Nephron (organoid): Measurements from ENCODE around the gene ABR.
A peak's percentile ranks its signal among the peaks of the same experiment; 100 is the strongest.

Source experiments
- H3K27ac Mint-ChIP-seq, 3 experiments: 2 replicates each; pipeline ENCODE4 v1.8.0; 2020; ENCODE audit warnings: mixed read lengths in 3 of 3, mild to moderate bottlenecking in 2 of 3, moderate library complexity in 1 of 3
- H3K27me3 Mint-ChIP-seq: 2 replicates; pipeline ENCODE4 v1.8.0; 2021; ENCODE audit warnings: low read depth, mild to moderate bottlenecking, moderate library complexity, mixed read lengths
- H3K36me3 Mint-ChIP-seq: 2 replicates; pipeline ENCODE4 v1.8.0; 2020; ENCODE audit warnings: low read depth, mixed read lengths
- H3K4me1 Mint-ChIP-seq: 2 replicates; pipeline ENCODE4 v1.8.0; 2020; ENCODE audit warnings: mixed read lengths
- H3K4me3 Mint-ChIP-seq, 3 experiments: 2 replicates each; pipeline ENCODE4 v1.8.0; 2020; ENCODE audit warnings: mild to moderate bottlenecking in 3 of 3, mixed read lengths in 3 of 3, moderate library complexity in 2 of 3
- H3K9me3 Mint-ChIP-seq: 2 replicates; pipeline ENCODE4 v1.8.0; 2020; ENCODE audit warnings: mixed read lengths
- TF ChIP-seq, protein P1 (sequence below), 3 experiments: fragments of 200-600 bp; sonication (generic); IDR thresholded peaks; one replicate each; pipeline ENCODE4 v1.5.0; 2021; ENCODE audit warnings: antibody characterized with exemption in 3 of 3; ENCODE audit not compliant: unreplicated experiment in 3 of 3

The ABR gene

GRCh38 chr17:1033503-1033902 is 146.3 kb downstream of the ABR start:
- H3K4me3 Mint-ChIP-seq: no peak overlapping the region
- H3K4me1 Mint-ChIP-seq: peaks cover 36% of the 10 kb centered on the region
- TF ChIP-seq, protein P1, sequence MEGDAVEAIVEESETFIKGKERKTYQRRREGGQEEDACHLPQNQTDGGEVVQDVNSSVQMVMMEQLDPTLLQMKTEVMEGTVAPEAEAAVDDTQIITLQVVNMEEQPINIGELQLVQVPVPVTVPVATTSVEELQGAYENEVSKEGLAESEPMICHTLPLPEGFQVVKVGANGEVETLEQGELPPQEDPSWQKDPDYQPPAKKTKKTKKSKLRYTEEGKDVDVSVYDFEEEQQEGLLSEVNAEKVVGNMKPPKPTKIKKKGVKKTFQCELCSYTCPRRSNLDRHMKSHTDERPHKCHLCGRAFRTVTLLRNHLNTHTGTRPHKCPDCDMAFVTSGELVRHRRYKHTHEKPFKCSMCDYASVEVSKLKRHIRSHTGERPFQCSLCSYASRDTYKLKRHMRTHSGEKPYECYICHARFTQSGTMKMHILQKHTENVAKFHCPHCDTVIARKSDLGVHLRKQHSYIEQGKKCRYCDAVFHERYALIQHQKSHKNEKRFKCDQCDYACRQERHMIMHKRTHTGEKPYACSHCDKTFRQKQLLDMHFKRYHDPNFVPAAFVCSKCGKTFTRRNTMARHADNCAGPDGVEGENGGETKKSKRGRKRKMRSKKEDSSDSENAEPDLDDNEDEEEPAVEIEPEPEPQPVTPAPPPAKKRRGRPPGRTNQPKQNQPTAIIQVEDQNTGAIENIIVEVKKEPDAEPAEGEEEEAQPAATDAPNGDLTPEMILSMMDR (IDR thresholded peaks at IDR 0.05; ENCODE audit: unreplicated experiment in 3 of 3): no peak

DNA sequence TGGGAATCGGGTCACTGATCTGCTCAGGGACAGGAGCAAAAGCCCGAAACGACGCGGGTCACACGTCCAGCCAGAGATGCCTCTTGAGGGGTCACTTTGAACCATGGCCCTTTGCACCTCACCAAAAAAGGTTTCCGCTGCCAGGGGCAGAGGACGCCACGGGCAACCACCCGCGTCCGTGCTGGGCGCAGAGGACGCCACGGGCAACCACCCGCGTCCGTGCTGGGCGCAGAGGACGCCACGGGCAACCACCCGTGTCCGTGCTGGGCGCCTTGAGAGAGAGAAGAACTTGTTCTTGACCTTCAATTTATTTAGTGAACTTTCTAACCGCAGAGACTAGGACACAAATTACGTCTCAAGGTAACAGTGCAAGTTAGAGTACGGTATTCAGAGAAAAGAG is 147.4 kb downstream of the ABR start:
- peaks cover 30% of the 10 kb centered on the region for H3K4me1 Mint-ChIP-seq
- TF ChIP-seq, protein P1 (IDR thresholded peaks at IDR 0.05; ENCODE audit: unreplicated experiment in 3 of 3): no peak

More at GRCh38 chr17:1033503-1033902, 146.3 kb downstream of the ABR start:
- H3K27me3 Mint-ChIP-seq: peaks cover 3% of the 10 kb centered on the region
- H3K9me3 Mint-ChIP-seq: no peaks in the 10 kb centered on the region
- H3K27ac Mint-ChIP-seq: no peak overlapping the region
- no peaks in the 10 kb centered on the region for H3K36me3 Mint-ChIP-seq

GRCh38 chr17:1031711-1032110 is 148.1 kb downstream of the ABR start:
- H3K27me3 Mint-ChIP-seq: peaks cover 3% of the 10 kb centered on the region
- H3K36me3 Mint-ChIP-seq: no peaks in the 10 kb centered on the region
- H3K4me3 Mint-ChIP-seq: no peak overlapping the region
- TF ChIP-seq, protein P1 (IDR thresholded peaks at IDR 0.05; ENCODE audit: unreplicated experiment in 3 of 3): no peak
- no peak overlapping the region for H3K27ac Mint-ChIP-seq
- H3K4me1 Mint-ChIP-seq: peaks cover 27% of the 10 kb centered on the region
- no peaks in the 10 kb centered on the region for H3K9me3 Mint-ChIP-seq

More for the DNA sequence above, 147.4 kb downstream of the ABR start:
- Mint-ChIP-seq H3K9me3 (no peaks in the 10 kb centered on the region), H3K27me3 (peaks cover 3% of the 10 kb centered on the region), H3K4me3 (peak overlapping the region; percentile 49 to 70 (median 68)), H3K36me3 (no peaks in the 10 kb centered on the region), H3K27ac (peak overlapping the region in 1 of 3 experiments; percentile 28)

DNA sequence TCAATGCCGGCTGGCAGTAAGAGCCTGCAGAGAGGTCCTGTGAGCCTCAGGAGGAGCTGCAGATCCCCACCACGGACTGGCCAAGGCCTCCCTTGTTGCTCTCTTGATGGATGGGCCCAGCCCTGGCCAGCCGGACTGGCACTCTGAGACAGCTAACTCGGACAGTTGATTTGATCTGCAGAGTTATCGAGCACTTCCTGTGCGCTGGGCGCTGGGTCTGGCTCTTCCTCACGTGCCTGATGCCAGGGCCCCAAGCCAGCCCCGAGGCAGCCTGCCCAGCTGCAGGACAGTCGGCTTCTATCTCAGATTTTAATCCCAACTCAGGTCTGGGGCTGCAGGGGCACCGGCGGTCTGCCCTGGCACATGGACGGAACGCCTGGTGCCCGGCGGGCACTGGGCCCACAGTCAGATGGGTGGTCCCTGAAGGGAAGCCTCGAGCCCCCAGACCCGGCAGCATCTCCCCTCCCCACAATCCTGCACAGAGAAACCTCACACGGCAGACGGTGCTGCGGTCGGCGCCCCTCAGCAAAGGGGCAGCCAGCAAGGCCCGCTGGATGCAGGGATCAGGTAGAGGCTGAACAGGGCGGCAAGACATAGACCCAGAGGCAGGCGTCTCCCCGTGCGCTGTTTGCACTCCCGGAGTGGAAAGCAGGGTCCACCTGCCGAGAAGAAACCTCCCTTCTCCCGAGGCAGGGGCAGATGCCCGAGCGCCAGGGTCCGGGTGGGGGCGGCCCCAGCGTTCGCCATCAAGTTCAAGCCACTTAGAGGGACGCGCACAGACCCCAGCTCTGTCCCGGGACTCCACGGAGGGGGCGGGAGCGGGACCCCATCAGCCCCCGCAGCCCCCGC is 148.9 kb downstream of the ABR start:
- peak overlapping the region; percentile 68 to 70 (median 70) for H3K4me3 Mint-ChIP-seq
- TF ChIP-seq, protein P1 (IDR thresholded peaks at IDR 0.05; ENCODE audit: unreplicated experiment in 3 of 3): no peak
- H3K4me1 Mint-ChIP-seq: peaks cover 23% of the 10 kb centered on the region
- H3K27me3 Mint-ChIP-seq: peaks cover 3% of the 10 kb centered on the region
- peaks cover 2% of the 10 kb centered on the region for H3K36me3 Mint-ChIP-seq
- H3K9me3 Mint-ChIP-seq: no peaks in the 10 kb centered on the region
- H3K27ac Mint-ChIP-seq: peak overlapping the region in 1 of 3 experiments; percentile 33

DNA sequence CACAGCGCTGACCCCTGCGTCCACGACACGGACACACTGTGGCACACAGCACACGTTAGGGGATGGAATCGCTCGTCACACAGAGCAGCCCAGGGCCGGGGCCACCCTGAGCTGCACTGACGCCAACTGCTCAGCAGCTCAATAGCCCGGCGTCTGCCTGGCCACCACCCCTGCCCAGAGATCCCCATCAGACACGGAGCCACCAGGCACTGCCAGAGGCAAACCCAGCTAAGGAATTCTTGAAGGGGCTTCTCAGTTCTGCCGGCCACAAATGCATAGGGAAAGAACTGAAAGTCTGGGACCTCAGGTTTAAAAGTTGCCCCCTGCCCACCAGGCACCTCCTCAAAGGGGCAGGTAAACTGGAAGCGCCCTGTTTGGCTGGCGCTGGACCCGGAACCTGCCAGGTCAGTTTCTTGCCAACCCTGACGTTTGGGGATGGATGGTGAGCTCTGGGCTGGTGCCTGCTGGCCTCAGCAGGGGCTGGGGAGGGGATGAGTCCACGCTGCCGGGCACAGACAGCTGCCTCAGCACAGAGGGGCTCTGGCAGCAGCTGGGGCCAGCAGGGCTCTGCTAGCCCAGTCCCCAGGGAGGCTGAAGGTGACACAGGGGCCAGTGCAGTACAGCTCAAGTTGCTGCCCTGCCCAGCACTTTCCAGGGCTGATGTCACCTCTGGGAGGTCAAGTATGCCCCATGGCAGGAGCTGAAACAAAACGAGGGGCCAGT is 149.7 kb downstream of the ABR start:
- Mint-ChIP-seq H3K4me3 (peak overlapping the region; percentile 68 to 70 (median 70)), H3K27ac (peak overlapping the region in 1 of 3 experiments; percentile 33), H3K27me3 (peaks cover 3% of the 10 kb centered on the region), H3K4me1 (peaks cover 29% of the 10 kb centered on the region), H3K9me3 (no peaks in the 10 kb centered on the region), H3K36me3 (peaks cover 8% of the 10 kb centered on the region)
- TF ChIP-seq, protein P1 (IDR thresholded peaks at IDR 0.05; ENCODE audit: unreplicated experiment in 3 of 3): no peak
